Neural progenitor cell (in vitro differentiated cells): ENCODE data around the gene PSMD2.

Experiments
- CTCF ChIP-seq: fragments of 200-600 bp; sonication (generic); IDR thresholded peaks from 2 replicates; pipeline ENCODE4 v1.5.1; 2017; ENCODE audit warnings: antibody characterized with exemption, mild to moderate bottlenecking
- EZH2 ChIP-seq: fragments of 200-600 bp; sonication (generic); IDR thresholded peaks from 2 replicates; pipeline ENCODE4 v1.6.1; 2017; ENCODE audit warnings: antibody characterized with exemption, mild to moderate bottlenecking, moderate library complexity

GRCh38 chr3:184257083-184257915 lies 41.7 kb upstream of the PSMD2 start:
- TF ChIP-seq CTCF = no peak
- TF ChIP-seq EZH2 = no peak
